HepG2 (cell line): Measurements from ENCODE around the gene DDX17. TPM values are rescaled to one million over a fixed set of nuclear protein-coding genes. Genes with fewer than 3 reads are reported as not detected.

Experiments used
- AKAP8 ChIP-seq: sonication (generic); formaldehyde crosslinking; IDR thresholded peaks from 2 replicates; pipeline ENCODE4 v1.5.1; 2020; ENCODE audit warnings: mild to moderate bottlenecking, missing genetic modification reagents
- DNMT3B ChIP-seq: conservative IDR thresholded peaks from 2 replicates; pipeline ENCODE4 v1.6.1; 2016; ENCODE audit warnings: missing biosample characterization, control low read depth
- GABPA ChIP-seq, 2 experiments: IDR thresholded peaks; 2 replicates each; pipeline ENCODE4 v1.6.1; 2011 to 2016; ENCODE audit warnings: low read depth in 2 of 2, low read length in 1 of 2, missing biosample characterization in 1 of 2, missing genetic modification characterization in 1 of 2
- HDAC1 ChIP-seq: sonication (generic); formaldehyde crosslinking; IDR thresholded peaks from 2 replicates; pipeline ENCODE4 v1.5.1; 2020; ENCODE audit warnings: mild to moderate bottlenecking, missing genetic modification reagents
- HOXA5 ChIP-seq: sonication (generic); formaldehyde crosslinking; IDR thresholded peaks from 2 replicates; pipeline ENCODE4 v1.4.0; 2020; ENCODE audit warnings: missing genetic modification reagents
- ISX ChIP-seq: sonication (generic); formaldehyde crosslinking; conservative IDR thresholded peaks from 2 replicates; pipeline ENCODE4 v1.5.0; 2020; ENCODE audit warnings: missing genetic modification reagents
- MXD3 ChIP-seq: IDR thresholded peaks from 2 replicates; pipeline ENCODE4 v1.6.1; 2016; ENCODE audit warnings: mild to moderate bottlenecking, missing biosample characterization, missing genetic modification reagents
- MXD4 ChIP-seq: IDR thresholded peaks from 2 replicates; pipeline ENCODE4 v1.6.1; 2016; ENCODE audit warnings: mild to moderate bottlenecking, missing biosample characterization, missing genetic modification reagents
- NCOA5 ChIP-seq: sonication (generic); formaldehyde crosslinking; IDR thresholded peaks from 2 replicates; pipeline ENCODE4 v1.4.0; 2020; ENCODE audit warnings: missing genetic modification reagents
- PAWR ChIP-seq: sonication (generic); formaldehyde crosslinking; IDR thresholded peaks from 2 replicates; pipeline ENCODE4 v1.4.0; 2020; ENCODE audit warnings: missing genetic modification reagents, mild to moderate bottlenecking, borderline replicate concordance
- RARA ChIP-seq: IDR thresholded peaks from 2 replicates; pipeline ENCODE4 v1.6.1; 2016; ENCODE audit warnings: missing genetic modification reagents, missing compliant biosample characterization
- RFX5 ChIP-seq: IDR thresholded peaks from 2 replicates; pipeline ENCODE4 v1.6.1; 2011; ENCODE audit warnings: low read depth, low read length, improper control_type of control experiment
- SOX6 ChIP-seq, 2 experiments: fragments of 450-650 bp in 1 of 2; sonication (generic) in 1 of 2; formaldehyde crosslinking in 1 of 2; IDR thresholded peaks; 2 replicates each; pipeline versions ENCODE4 v1.4.0 to v1.6.1; 2017 to 2020; ENCODE audit warnings: antibody characterized with exemption in 1 of 2, mild to moderate bottlenecking in 1 of 2, missing genetic modification reagents in 1 of 2
- SRSF4 ChIP-seq: fragments of 200-400 bp; formaldehyde crosslinking; IDR thresholded peaks from one replicate; pipeline ENCODE4 v1.6.1; 2018; ENCODE audit warnings: mild to moderate bottlenecking, low read depth, low read length, moderate library complexity; ENCODE audit not compliant: poor library complexity, severe bottlenecking
- TEF ChIP-seq: sonication (generic); formaldehyde crosslinking; IDR thresholded peaks from 2 replicates; pipeline ENCODE4 v1.5.0; 2020; ENCODE audit warnings: missing genetic modification reagents
- ZBTB38 ChIP-seq: sonication (generic); formaldehyde crosslinking; IDR thresholded peaks from 2 replicates; pipeline ENCODE4 v1.5.1; 2020; ENCODE audit warnings: mild to moderate bottlenecking, missing genetic modification reagents
- ZFP36 ChIP-seq: fragments of 150-350 bp; IDR thresholded peaks from 2 replicates; pipeline ENCODE4 v1.6.1; 2018; ENCODE audit warnings: borderline replicate concordance, low read length, low read depth; ENCODE audit not compliant: partially characterized antibody
- ZMYM3 ChIP-seq: sonication (generic); formaldehyde crosslinking; IDR thresholded peaks from 2 replicates; pipeline ENCODE4 v1.5.1; 2020; ENCODE audit warnings: mild to moderate bottlenecking, missing genetic modification reagents
- ZNF10 ChIP-seq: sonication (generic); formaldehyde crosslinking; IDR thresholded peaks from 2 replicates; pipeline ENCODE4 v1.4.0; 2020; ENCODE audit warnings: mild to moderate bottlenecking, low read depth, missing genetic modification reagents, borderline replicate concordance
- ZNF264 ChIP-seq: sonication (generic); formaldehyde crosslinking; IDR thresholded peaks from 2 replicates; pipeline ENCODE4 v1.4.0; 2020; ENCODE audit warnings: missing genetic modification reagents
- ZNF451 ChIP-seq: sonication (generic); formaldehyde crosslinking; IDR thresholded peaks from 2 replicates; pipeline ENCODE4 v1.5.0; 2020; ENCODE audit warnings: mild to moderate bottlenecking, missing genetic modification reagents
- ZNF597 ChIP-seq: sonication (generic); formaldehyde crosslinking; IDR thresholded peaks from 2 replicates; pipeline ENCODE4 v1.5.0; 2020; ENCODE audit warnings: missing genetic modification reagents
- ZNF674 ChIP-seq: sonication (generic); formaldehyde crosslinking; IDR thresholded peaks from 2 replicates; pipeline ENCODE4 v1.5.0; 2020; ENCODE audit warnings: low read depth, mild to moderate bottlenecking, missing genetic modification reagents
- ZNF768 ChIP-seq: sonication (generic); formaldehyde crosslinking; IDR thresholded peaks from 2 replicates; pipeline ENCODE4 v1.4.0; 2020; ENCODE audit warnings: missing genetic modification reagents
- ZNF792 ChIP-seq: IDR thresholded peaks from 2 replicates; pipeline ENCODE4 v1.6.1; 2016
- ZNF883 ChIP-seq: sonication (generic); formaldehyde crosslinking; IDR thresholded peaks from 2 replicates; pipeline ENCODE4 v1.5.1; 2020; ENCODE audit warnings: mild to moderate bottlenecking, missing genetic modification reagents; ENCODE audit errors: not compliant biosample characterization
- ZZZ3 ChIP-seq: sonication (generic); formaldehyde crosslinking; IDR thresholded peaks from 2 replicates; pipeline ENCODE4 v1.4.0; 2020; ENCODE audit warnings: missing genetic modification reagents, mild to moderate bottlenecking, borderline replicate concordance
- polyA plus RNA-seq, 8 experiments: library from polyadenylated mRNA; depleted of rRNA in 3 of 8; stranded (reverse) in 7 of 8; unstranded in 1 of 8; fragments of >200 nt; fragmentation: Illumina TruSeq in 4 of 8; extraction: Trizol in 4 of 8; gene quantifications; 2 replicates each; pipeline versions ENCODE4 v1.2.1 to v1.2.3, GENCODE V29; 2011 to 2016; ENCODE audit warnings: low read depth in 4 of 8, missing spikeins in 1 of 8, mixed read lengths in 1 of 8; ENCODE audit not compliant: insufficient read depth in 1 of 8
- total RNA-seq, 5 experiments: library from RNA; depleted of rRNA; stranded (reverse); fragments of >200 nt; fragmentation: Illumina TruSeq; extraction: Trizol; gene quantifications; 2 replicates each; pipeline ENCODE4 v1.2.3, GENCODE V29; 2016; ENCODE audit warnings: low read depth in 1 of 5
- TF ChIP-seq, protein P1 (sequence below): IDR thresholded peaks from 2 replicates; pipeline ENCODE4 v1.6.1; 2016; ENCODE audit warnings: missing compliant biosample characterization, missing genetic modification reagents, borderline replicate concordance

The DDX17 gene
- total and polyA plus RNA-seq, 2 of the 13 experiments (the other 11 are each of a cell fraction or from before 2014, with no cell fraction given) = 238 to 344 TPM

GRCh38 chr22:38461414-38462081 lies 44.6 kb downstream of the DDX17 start (continued):
- TF ChIP-seq, protein P1, sequence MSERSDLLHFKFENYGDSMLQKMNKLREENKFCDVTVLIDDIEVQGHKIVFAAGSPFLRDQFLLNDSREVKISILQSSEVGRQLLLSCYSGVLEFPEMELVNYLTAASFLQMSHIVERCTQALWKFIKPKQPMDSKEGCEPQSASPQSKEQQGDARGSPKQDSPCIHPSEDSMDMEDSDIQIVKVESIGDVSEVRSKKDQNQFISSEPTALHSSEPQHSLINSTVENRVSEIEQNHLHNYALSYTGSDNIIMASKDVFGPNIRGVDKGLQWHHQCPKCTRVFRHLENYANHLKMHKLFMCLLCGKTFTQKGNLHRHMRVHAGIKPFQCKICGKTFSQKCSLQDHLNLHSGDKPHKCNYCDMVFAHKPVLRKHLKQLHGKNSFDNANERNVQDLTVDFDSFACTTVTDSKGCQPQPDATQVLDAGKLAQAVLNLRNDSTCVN = no peak
- TF ChIP-seq SRSF4 = no peak
- peak; percentile 48; the same call in 1 of the 2 replicates for TF ChIP-seq ZBTB38
- no peak for TF ChIP-seq AKAP8 (CRISPR knock-in tag)
- peak; percentile 47 for TF ChIP-seq ZNF883 (CRISPR knock-in tag)
- no peak for TF ChIP-seq ZNF10 (CRISPR knock-in tag)
- TF ChIP-seq RARA (CRISPR knock-in tag) = peak; percentile 26; the same call in 1 of the 2 replicates
- no peak for TF ChIP-seq PAWR (CRISPR knock-in tag)
- TF ChIP-seq ZMYM3 (CRISPR knock-in tag) = peak; percentile 87; the same call in 1 of the 2 replicates
- TF ChIP-seq ZNF597 (CRISPR knock-in tag) = no peak
- 0 out of 2 replicates have a peak, but pooled peaks have one; percentile 48 for TF ChIP-seq ZNF792 (CRISPR knock-in tag)
- TF ChIP-seq MXD4 (CRISPR knock-in tag) = 0 out of 2 replicates have a peak, but pooled peaks have one; percentile 48
- no peak for TF ChIP-seq DNMT3B (CRISPR knock-in tag)
- TF ChIP-seq HDAC1 (CRISPR knock-in tag) = peak; percentile 60
- no peak for TF ChIP-seq ZFP36
- peak; percentile 62; the same call in 1 of the 2 replicates for TF ChIP-seq ZNF768
- TF ChIP-seq ZNF264 = 0 out of 2 replicates have a peak, but pooled peaks have one; percentile 55
- no peak for TF ChIP-seq ZNF674 (CRISPR knock-in tag)
- 0 out of 2 replicates have a peak, but pooled peaks have one; percentile 71 for TF ChIP-seq MXD3 (CRISPR knock-in tag)
- no peak for TF ChIP-seq SOX6 (IDR thresholded peaks at IDR 0.05)
- TF ChIP-seq SOX6 (CRISPR knock-in tag; IDR thresholded peaks at IDR 0.05) = peak; percentile 56
- TF ChIP-seq NCOA5 = no peak
- no peak for TF ChIP-seq ZNF451
- TF ChIP-seq ZZZ3 (CRISPR knock-in tag) = no peak
- no peak for TF ChIP-seq ISX
- TF ChIP-seq RFX5 = no peak
- no peak for TF ChIP-seq GABPA (IDR thresholded peaks at IDR 0.05; ENCODE audit: low read depth, low read length)
- peak; percentile 79 for TF ChIP-seq GABPA (CRISPR knock-in tag; IDR thresholded peaks at IDR 0.05; ENCODE audit: low read depth)
- TF ChIP-seq TEF (CRISPR knock-in tag) = no peak
- peak; percentile 72; the same call in 1 of the 2 replicates for TF ChIP-seq HOXA5 (CRISPR knock-in tag)
